Mesothelial cell of epicardium (in vitro differentiated cells): ENCODE data around the gene IPO11. TPM values are rescaled to one million over a fixed set of nuclear protein-coding genes. Genes with fewer than 3 reads are reported as not detected.

ENCODE experiments used
- DNase-seq, 2 experiments: peaks; one replicate each; pipeline ENCODE4 v3.0.0; 2021; ENCODE audit warnings: low spot score in 2 of 2; ENCODE audit not compliant: unreplicated experiment in 2 of 2
- H3K27ac Mint-ChIP-seq: 2 replicates; pipeline ENCODE4 v1.8.0; 2021; ENCODE audit warnings: mixed read lengths
- H3K27me3 Mint-ChIP-seq: 2 replicates; pipeline ENCODE4 v1.8.0; 2021; ENCODE audit warnings: low read depth, mixed read lengths
- H3K36me3 Mint-ChIP-seq: 2 replicates; pipeline ENCODE4 v1.8.0; 2021; ENCODE audit warnings: mixed read lengths
- H3K4me1 Mint-ChIP-seq: 2 replicates; pipeline ENCODE4 v1.8.0; 2021; ENCODE audit warnings: mixed read lengths
- H3K4me3 Mint-ChIP-seq: 2 replicates; pipeline ENCODE4 v1.8.0; 2021; ENCODE audit warnings: mild to moderate bottlenecking, moderate library complexity, mixed read lengths
- H3K9me3 Mint-ChIP-seq: 2 replicates; pipeline ENCODE4 v1.8.0; 2021; ENCODE audit warnings: mixed read lengths
- CTCF ChIP-seq: fragments of 200-600 bp; sonication (generic); IDR thresholded peaks from one replicate; pipeline ENCODE4 v1.5.0; 2021; ENCODE audit warnings: antibody characterized with exemption; ENCODE audit not compliant: unreplicated experiment
- total RNA-seq: library from RNA; stranded (reverse); gene quantifications from 3 replicates; pipeline ENCODE4 v1.2.1, GENCODE V29; 2021

Gene IPO11
- total RNA-seq, 1 donor from 2014 or later, result 31.9 TPM

GRCh38 chr5:62594364-62594984 is 181.9 kb downstream of the IPO11 start:
- Mint-ChIP-seq H3K9me3 (no peaks in the 10 kb centered on the region), H3K27ac (no peak overlapping the region), H3K4me1 (peaks cover 11% of the 10 kb centered on the region), H3K36me3 (peaks cover 14% of the 10 kb centered on the region), H3K4me3 (no peak overlapping the region), H3K27me3 (no peaks in the 10 kb centered on the region)
- DNase-seq, result no peak
- TF ChIP-seq CTCF, result no peak

- TF ChIP-seq CTCF, result no peak
- Mint-ChIP-seq H3K4me1 (peaks cover 11% of the 10 kb centered on the region), H3K36me3 (peaks cover 14% of the 10 kb centered on the region), H3K27ac (no peak overlapping the region), H3K9me3 (no peaks in the 10 kb centered on the region), H3K27me3 (no peaks in the 10 kb centered on the region), H3K4me3 (no peak overlapping the region)
- no peak for DNase-seq
Observed at GRCh38 chr5:62596096-62596495, 183.5 kb downstream of the IPO11 start.

- H3K9me3 Mint-ChIP-seq, result no peaks in the 10 kb centered on the region
- TF ChIP-seq CTCF, result no peak
Observed at GRCh38 chr5:62596691-62597090, 184.1 kb downstream of the IPO11 start.

GRCh38 chr5:62597314-62597713 is 184.8 kb downstream of the IPO11 start:
- DNase-seq, result no peak
- Mint-ChIP-seq H3K4me1 (peaks cover 15% of the 10 kb centered on the region), H3K27ac (no peak overlapping the region), H3K9me3 (no peaks in the 10 kb centered on the region), H3K27me3 (no peaks in the 10 kb centered on the region), H3K36me3 (peaks cover 11% of the 10 kb centered on the region), H3K4me3 (no peak overlapping the region)
- TF ChIP-seq CTCF, result no peak

More at GRCh38 chr5:62596691-62597090, 184.1 kb downstream of the IPO11 start:
- no peak overlapping the region for H3K27ac Mint-ChIP-seq
- no peak for DNase-seq
- H3K4me1 Mint-ChIP-seq, result peaks cover 11% of the 10 kb centered on the region
- no peaks in the 10 kb centered on the region for H3K27me3 Mint-ChIP-seq
- H3K4me3 Mint-ChIP-seq, result no peak overlapping the region
- H3K36me3 Mint-ChIP-seq, result peaks cover 11% of the 10 kb centered on the region

- Mint-ChIP-seq H3K36me3 (peaks cover 4% of the 10 kb centered on the region), H3K9me3 (no peaks in the 10 kb centered on the region), H3K27ac (no peak overlapping the region), H3K4me3 (no peak overlapping the region), H3K27me3 (no peaks in the 10 kb centered on the region), H3K4me1 (peaks cover 15% of the 10 kb centered on the region)
- no peak for DNase-seq
- TF ChIP-seq CTCF, result no peak
Observed at GRCh38 chr5:62600560-62601252, 188.1 kb downstream of the IPO11 start.
